ENCODE data around the gene HPS4.

Gene HPS4

GRCh38 chr22:26508148-26508547 lies 24.6 kb upstream of the HPS4 start:
- Histone ChIP-seq H3K27ac (no peak overlapping the region), H3K36me3 (peaks cover 65% of the 10 kb centered on the region), H3K4me3 (ENCODE audit: low read depth, low read length) (no peak overlapping the region), H3K27me3 (ENCODE audit: insufficient read depth, low read depth, severe bottlenecking) (no peaks in the 10 kb centered on the region), H3K9me3 (ENCODE audit: severe bottlenecking) (no peaks in the 10 kb centered on the region)
- no peak for DNase-seq
- TF ChIP-seq CTCF (IDR thresholded peaks at IDR 0.05; ENCODE audit: low read depth, low read length): no peak

- Histone ChIP-seq H3K9me3 (ENCODE audit: severe bottlenecking) (no peaks in the 10 kb centered on the region), H3K4me3 (ENCODE audit: low read depth, low read length) (no peak overlapping the region), H3K27ac (no peak overlapping the region), H3K36me3 (peaks cover 91% of the 10 kb centered on the region), H3K27me3 (ENCODE audit: insufficient read depth, low read depth, severe bottlenecking) (no peaks in the 10 kb centered on the region)
- no peak for DNase-seq
- no peak for TF ChIP-seq CTCF (IDR thresholded peaks at IDR 0.05; ENCODE audit: low read depth, low read length)
Measured at GRCh38 chr22:26503758-26504157, 20.2 kb upstream of the HPS4 start.

DNA sequence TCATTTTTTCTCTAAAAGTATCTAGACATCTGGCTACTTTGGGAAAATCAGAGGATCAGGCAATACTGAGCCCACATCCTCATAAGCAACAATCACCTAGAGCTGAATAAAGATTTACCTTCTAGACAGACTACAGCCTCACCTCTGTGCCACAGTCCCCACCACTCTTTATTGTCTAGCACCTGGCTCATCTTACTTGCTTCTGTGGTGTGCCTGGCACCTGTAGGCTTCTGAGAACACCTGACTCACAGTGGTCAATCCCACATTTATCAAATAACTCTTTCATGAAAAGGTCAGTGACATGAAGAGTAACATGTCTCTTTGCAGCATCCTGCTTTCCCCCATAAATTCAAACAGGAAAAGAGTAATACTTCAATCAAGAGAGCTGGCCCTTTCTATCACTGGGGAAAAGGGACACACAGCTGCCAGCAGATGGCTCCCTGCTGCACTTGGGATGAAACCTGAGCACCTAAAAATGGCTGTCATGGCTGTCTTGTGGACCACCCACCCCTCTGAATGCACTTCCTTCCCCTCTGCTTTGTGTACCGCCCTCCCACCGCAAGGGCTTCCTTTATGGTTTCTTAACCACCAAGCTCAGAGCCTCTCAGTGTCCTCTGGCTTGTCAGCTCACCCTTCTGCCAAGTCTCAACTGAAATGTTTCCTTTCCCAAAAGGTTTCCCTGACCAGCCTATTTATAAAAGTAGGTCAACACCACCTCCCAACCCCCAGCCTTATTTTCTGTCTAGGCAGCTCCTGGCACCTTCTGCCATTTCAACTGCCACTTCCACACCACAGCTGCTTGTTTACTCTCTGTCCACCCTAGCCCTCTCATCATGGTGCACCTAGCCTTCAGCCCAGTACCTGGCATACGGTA lies 19.3 kb upstream of the HPS4 start:
- Histone ChIP-seq H3K4me3 (ENCODE audit: low read depth, low read length) (no peak overlapping the region), H3K27me3 (ENCODE audit: insufficient read depth, low read depth, severe bottlenecking) (no peaks in the 10 kb centered on the region), H3K27ac (peak overlapping the region; percentile 31; the same call in 1 of the 2 replicates), H3K9me3 (ENCODE audit: severe bottlenecking) (no peaks in the 10 kb centered on the region), H3K36me3 (peaks cover 87% of the 10 kb centered on the region)
- TF ChIP-seq CTCF (IDR thresholded peaks at IDR 0.05; ENCODE audit: low read depth, low read length): peak; percentile 79
- peak; percentile 49 for DNase-seq

DNA sequence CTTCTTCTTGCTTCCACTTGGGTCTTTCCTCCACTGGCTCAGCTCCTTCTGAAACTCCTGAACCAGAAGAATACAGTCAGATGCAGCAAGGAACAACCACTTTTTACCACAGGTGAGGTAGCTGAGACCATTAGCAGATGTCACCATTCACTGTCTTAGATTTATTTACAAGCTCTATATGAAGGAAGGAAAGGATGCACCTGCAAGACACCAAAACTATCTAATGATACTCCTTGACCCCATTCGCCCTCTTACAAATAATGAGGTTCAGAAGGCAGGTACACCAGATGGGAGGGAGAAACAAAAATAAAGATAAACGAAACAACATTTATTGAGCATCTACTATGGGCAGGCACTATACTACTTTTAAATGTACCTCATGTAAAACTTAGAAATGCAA lies 18.4 kb upstream of the HPS4 start:
- no peak for DNase-seq
- no peaks in the 10 kb centered on the region for H3K27me3 ChIP-seq (ENCODE audit: insufficient read depth, low read depth, severe bottlenecking)
- no peaks in the 10 kb centered on the region for H3K9me3 ChIP-seq (ENCODE audit: severe bottlenecking)
- H3K36me3 ChIP-seq: peaks cover 87% of the 10 kb centered on the region
- no peak for TF ChIP-seq CTCF (IDR thresholded peaks at IDR 0.05; ENCODE audit: low read depth, low read length)
- H3K4me3 ChIP-seq (ENCODE audit: low read depth, low read length): no peak overlapping the region
- H3K27ac ChIP-seq: no peak overlapping the region

DNA sequence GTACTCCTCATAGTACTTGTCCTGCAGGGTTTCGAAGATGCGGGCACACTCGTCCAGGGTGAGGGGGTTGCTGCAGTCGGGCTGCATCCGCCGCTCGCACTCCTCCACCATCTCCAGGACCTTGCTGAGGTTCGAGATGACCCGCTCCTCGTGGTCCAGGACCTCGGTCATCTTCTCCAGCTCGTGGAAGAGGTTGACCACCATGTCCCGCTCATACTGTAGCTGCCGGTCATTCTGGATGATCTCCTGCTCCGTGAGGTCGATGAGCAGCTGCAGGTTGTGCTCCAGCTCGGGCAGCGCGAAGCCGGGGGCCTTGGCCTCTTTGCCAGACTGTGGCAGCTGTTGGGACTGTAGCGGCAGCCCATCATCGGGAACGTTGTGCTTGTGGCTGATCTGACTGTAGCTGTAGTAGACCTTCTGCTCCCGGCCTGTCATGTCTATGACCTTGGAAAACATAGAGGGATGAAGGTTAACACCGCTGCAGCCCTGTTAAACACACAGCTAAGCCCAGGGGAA lies 15.7 kb upstream of the HPS4 start:
- H3K27ac ChIP-seq: no peak overlapping the region
- H3K4me3 ChIP-seq (ENCODE audit: low read depth, low read length): no peak overlapping the region
- no peak for TF ChIP-seq CTCF (IDR thresholded peaks at IDR 0.05; ENCODE audit: low read depth, low read length)

More for the DNA sequence above, 15.7 kb upstream of the HPS4 start:
- no peak for DNase-seq
- Histone ChIP-seq H3K9me3 (ENCODE audit: severe bottlenecking) (no peaks in the 10 kb centered on the region), H3K27me3 (ENCODE audit: insufficient read depth, low read depth, severe bottlenecking) (no peaks in the 10 kb centered on the region), H3K36me3 (peaks cover 81% of the 10 kb centered on the region)
